ENCODE data around the gene SLC4A4.

The SLC4A4 gene

GRCh38 chr4:71608678-71609071 lies 269.9 kb downstream of the SLC4A4 start:
- Histone ChIP-seq H3K4me3 (ENCODE audit: low read length) (no peak overlapping the region), H3K27me3 (ENCODE audit: control insufficient read depth, insufficient read depth, low read length) (no peaks in the 10 kb centered on the region), H3K4me1 (ENCODE audit: control insufficient read depth, insufficient read depth, low read length) (no peaks in the 10 kb centered on the region; the same call in 1 of the 2 replicates), H3K9me3 (ENCODE audit: control insufficient read depth, insufficient read depth, low read length) (no peaks in the 10 kb centered on the region), H3K36me3 (ENCODE audit: control insufficient read depth, insufficient read depth, low read length) (no peaks in the 10 kb centered on the region), H3K27ac (ENCODE audit: low read length) (no peak overlapping the region)
- WGBS (ENCODE audit: insufficient coverage, insufficient read length): no CpG with 5 or more reads among the region's 2 CpGs
- no peak for DNase-seq (ENCODE audit: low read depth, low spot score)

GRCh38 chr4:71609167-71609566 lies 270.3 kb downstream of the SLC4A4 start:
- Histone ChIP-seq H3K4me3 (ENCODE audit: low read length) (no peak overlapping the region), H3K27me3 (ENCODE audit: control insufficient read depth, insufficient read depth, low read length) (no peaks in the 10 kb centered on the region), H3K9me3 (ENCODE audit: control insufficient read depth, insufficient read depth, low read length) (no peaks in the 10 kb centered on the region), H3K36me3 (ENCODE audit: control insufficient read depth, insufficient read depth, low read length) (no peaks in the 10 kb centered on the region), H3K4me1 (ENCODE audit: control insufficient read depth, insufficient read depth, low read length) (no peaks in the 10 kb centered on the region; the same call in 1 of the 2 replicates), H3K27ac (ENCODE audit: low read length) (no peak overlapping the region)
- DNase-seq (ENCODE audit: low read depth, low spot score): no peak
- no CpG with 5 or more reads among the region's 2 CpGs for WGBS (ENCODE audit: insufficient coverage, insufficient read length)

GRCh38 chr4:71609651-71610050 lies 270.8 kb downstream of the SLC4A4 start:
- no peaks in the 10 kb centered on the region for H3K36me3 ChIP-seq (ENCODE audit: control insufficient read depth, insufficient read depth, low read length)
- no peak for DNase-seq (ENCODE audit: low read depth, low spot score)
- no peak overlapping the region for H3K4me3 ChIP-seq (ENCODE audit: low read length)
- no peaks in the 10 kb centered on the region for H3K27me3 ChIP-seq (ENCODE audit: control insufficient read depth, insufficient read depth, low read length)
- no peaks in the 10 kb centered on the region; the same call in 1 of the 2 replicates for H3K4me1 ChIP-seq (ENCODE audit: control insufficient read depth, insufficient read depth, low read length)
- H3K9me3 ChIP-seq (ENCODE audit: control insufficient read depth, insufficient read depth, low read length): no peaks in the 10 kb centered on the region
- H3K27ac ChIP-seq (ENCODE audit: low read length): no peak overlapping the region

- DNase-seq (ENCODE audit: low read depth, low spot score): no peak
- H3K27me3 ChIP-seq (ENCODE audit: control insufficient read depth, insufficient read depth, low read length): no peaks in the 10 kb centered on the region
- WGBS (ENCODE audit: insufficient coverage, insufficient read length): no CpG with 5 or more reads among the region's 2 CpGs
- H3K9me3 ChIP-seq (ENCODE audit: control insufficient read depth, insufficient read depth, low read length): no peaks in the 10 kb centered on the region
- H3K36me3 ChIP-seq (ENCODE audit: control insufficient read depth, insufficient read depth, low read length): no peaks in the 10 kb centered on the region
- no peak overlapping the region for H3K27ac ChIP-seq (ENCODE audit: low read length)
- no peak overlapping the region for H3K4me3 ChIP-seq (ENCODE audit: low read length)
- H3K4me1 ChIP-seq (ENCODE audit: control insufficient read depth, insufficient read depth, low read length): no peaks in the 10 kb centered on the region; the same call in 1 of the 2 replicates
Measured at GRCh38 chr4:71614621-71615020, 275.8 kb downstream of the SLC4A4 start.

GRCh38 chr4:71616168-71616811 lies 277.5 kb downstream of the SLC4A4 start:
- no peak overlapping the region for H3K27ac ChIP-seq (ENCODE audit: low read length)
- WGBS (ENCODE audit: insufficient coverage, insufficient read length): no CpG with 5 or more reads among the region's 3 CpGs
- no peaks in the 10 kb centered on the region for H3K27me3 ChIP-seq (ENCODE audit: control insufficient read depth, insufficient read depth, low read length)

More at GRCh38 chr4:71616168-71616811, 277.5 kb downstream of the SLC4A4 start:
- H3K9me3 ChIP-seq (ENCODE audit: control insufficient read depth, insufficient read depth, low read length): no peaks in the 10 kb centered on the region
- no peak for DNase-seq (ENCODE audit: low read depth, low spot score)
- H3K4me1 ChIP-seq (ENCODE audit: control insufficient read depth, insufficient read depth, low read length): no peaks in the 10 kb centered on the region
- H3K4me3 ChIP-seq (ENCODE audit: low read length): no peak overlapping the region
- no peaks in the 10 kb centered on the region for H3K36me3 ChIP-seq (ENCODE audit: control insufficient read depth, insufficient read depth, low read length)

Data from iPS DF 6.9 (cell line).